Stimulated activated CD4-positive, alpha-beta T cell treated with anti-CD3 and anti-CD28 coated beads, Interleukin-12 subunit alpha, Interleukin-12 subunit beta, amount 100 ng/mL, for 24 hours (primary cell): ENCODE results near the gene HBA2.
"Not testable (repeated sequence)": the region's sequence is repeated elsewhere in the genome, so short reads cannot be mapped to it uniquely, and the experiment has no call there.

Experiments
- DNase-seq, 2 experiments: peaks; one replicate each; pipeline ENCODE4 v3.0.0-alpha.2; 2020; ENCODE audit warnings: low read depth in 2 of 2

The HBA2 gene

GRCh38 chr16:155031-155398 is 17.7 kb upstream of the HBA2 start:
- DNase-seq = no peak

DNA sequence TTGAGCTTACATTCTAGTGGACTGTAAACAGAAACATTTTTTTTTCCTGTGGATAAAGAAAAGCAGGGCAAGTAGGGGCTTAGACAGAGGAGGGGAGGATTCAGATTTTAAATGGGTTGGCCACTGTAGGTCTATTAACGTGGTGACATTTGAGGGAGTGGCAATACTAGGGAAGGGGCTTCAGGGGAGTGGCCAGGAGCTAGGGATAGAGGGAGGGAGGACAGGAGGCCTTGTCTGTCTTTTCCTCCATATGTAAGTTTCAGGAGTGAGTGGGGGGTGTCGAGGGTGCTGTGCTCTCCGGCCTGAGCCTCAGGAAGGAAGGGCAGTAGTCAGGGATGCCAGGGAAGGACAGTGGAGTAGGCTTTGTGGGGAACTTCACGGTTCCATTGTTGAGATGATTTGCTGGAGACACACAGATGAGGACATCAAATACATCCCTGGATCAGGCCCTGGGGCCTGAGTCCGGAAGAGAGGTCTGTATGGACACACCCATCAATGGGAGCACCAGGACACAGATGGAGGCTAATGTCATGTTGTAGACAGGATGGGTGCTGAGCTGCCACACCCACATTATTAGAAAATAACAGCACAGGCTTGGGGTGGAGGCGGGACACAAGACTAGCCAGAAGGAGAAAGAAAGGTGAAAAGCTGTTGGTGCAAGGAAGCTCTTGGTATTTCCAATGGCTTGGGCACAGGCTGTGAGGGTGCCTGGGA is 13.4 kb upstream of the HBA2 start:
- DNase-seq = no peak

DNA sequence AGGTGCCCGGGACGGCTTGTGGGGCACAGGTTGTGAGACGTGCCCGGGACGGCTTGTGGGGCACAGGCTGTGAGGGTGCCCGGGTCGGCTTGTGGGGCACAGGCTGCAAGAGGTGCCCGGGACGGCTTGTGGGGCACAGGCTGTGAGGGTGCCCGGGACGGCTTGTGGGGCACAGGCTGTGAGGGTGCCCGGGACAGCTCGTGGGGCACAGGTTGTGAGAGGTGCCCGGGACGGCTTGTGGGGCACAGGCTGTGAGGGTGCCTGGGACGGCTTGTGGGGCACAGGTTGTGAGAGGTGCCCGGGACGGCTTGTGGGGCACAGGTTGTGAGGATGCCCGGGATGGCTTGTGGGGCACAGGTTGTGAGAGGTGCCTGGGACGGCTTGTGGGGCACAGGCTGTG is 12.4 kb upstream of the HBA2 start:
- DNase-seq = not testable (repeated sequence)

DNA sequence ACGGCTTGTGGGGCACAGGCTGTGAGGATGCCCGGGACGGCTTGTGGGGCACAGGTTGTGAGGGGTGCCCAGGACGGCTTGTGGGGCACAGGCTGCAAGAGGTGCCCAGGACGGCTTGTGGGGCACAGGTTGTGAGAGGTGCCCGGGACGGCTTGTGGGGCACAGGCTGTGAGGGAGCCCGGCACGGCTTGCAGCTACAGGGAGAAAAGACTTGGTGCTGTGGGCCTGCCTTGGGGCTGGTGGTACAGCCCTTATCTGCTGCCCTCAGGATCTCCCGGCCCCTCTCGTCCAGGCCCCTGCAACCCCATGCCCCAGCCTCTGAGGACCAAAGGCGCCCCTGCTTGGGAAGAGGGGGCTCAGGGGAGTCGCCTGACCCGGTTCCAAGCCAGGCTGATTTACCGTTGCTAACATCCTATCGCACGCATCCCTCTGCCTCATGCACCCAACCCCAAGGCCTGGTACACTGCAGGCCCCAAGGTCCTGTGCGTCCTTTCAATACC is 11.9 kb upstream of the HBA2 start:
- no peak for DNase-seq

GRCh38 chr16:162271-162991 is 10.2 kb upstream of the HBA2 start:
- no peak for DNase-seq

DNA sequence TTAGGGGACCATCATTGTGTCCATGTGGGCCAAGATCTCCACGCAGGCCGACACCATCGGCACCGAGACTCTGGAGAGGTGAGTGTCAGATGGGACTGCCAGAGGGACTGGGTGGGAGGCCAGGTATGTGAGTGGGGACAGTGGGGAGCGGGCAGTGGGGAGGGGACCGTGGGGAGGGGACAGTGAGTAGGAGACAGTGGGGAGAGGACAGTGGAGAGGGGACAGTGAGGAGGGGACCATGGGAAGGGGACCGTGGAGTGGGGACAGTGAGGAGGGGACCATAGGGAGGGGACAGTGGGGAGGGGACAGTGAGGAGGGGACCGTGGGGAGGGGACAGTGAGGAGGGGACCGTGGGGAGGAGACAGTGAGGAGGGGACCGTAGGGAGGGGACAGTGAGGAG is 9.5 kb upstream of the HBA2 start:
- not testable (repeated sequence) for DNase-seq

- DNase-seq = not testable (repeated sequence)
Observed at GRCh38 chr16:163696-164095, 9.0 kb upstream of the HBA2 start.

GRCh38 chr16:164134-164823 is 8.4 kb upstream of the HBA2 start:
- DNase-seq = not testable (repeated sequence)

DNA sequence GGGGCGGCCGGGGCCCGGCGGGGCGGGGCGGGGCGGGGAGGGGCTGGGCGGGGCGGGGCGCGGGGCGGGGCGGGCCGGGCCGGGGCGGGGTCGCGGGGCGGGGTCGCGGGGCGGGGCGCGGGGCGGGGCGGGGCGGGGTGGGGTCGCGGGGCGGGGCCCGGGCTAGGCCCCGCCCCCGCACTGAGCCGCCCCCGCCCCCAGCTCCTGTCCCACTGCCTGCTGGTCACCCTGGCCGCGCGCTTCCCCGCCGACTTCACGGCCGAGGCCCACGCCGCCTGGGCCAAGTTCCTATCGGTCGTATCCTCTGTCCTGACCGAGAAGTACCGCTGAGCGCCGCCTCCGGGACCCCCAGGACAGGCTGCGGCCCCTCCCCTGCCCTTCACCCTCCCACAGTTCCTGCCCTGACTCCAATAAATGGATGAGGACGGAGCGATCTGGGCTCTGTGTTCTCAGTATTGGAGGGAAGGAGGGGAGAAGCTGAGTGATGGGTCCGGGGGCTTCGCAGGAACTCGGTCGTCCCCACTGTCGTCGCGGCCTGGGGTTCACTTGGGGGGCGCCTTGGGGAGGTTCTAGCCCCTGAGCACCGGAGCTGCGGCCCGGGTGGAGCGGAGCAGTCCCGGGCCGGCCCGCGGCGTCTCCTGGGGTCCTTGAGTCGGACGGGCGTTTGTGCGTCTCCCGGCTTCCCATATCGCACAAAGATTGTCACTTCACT is 7.7 kb upstream of the HBA2 start:
- DNase-seq = no peak

DNA sequence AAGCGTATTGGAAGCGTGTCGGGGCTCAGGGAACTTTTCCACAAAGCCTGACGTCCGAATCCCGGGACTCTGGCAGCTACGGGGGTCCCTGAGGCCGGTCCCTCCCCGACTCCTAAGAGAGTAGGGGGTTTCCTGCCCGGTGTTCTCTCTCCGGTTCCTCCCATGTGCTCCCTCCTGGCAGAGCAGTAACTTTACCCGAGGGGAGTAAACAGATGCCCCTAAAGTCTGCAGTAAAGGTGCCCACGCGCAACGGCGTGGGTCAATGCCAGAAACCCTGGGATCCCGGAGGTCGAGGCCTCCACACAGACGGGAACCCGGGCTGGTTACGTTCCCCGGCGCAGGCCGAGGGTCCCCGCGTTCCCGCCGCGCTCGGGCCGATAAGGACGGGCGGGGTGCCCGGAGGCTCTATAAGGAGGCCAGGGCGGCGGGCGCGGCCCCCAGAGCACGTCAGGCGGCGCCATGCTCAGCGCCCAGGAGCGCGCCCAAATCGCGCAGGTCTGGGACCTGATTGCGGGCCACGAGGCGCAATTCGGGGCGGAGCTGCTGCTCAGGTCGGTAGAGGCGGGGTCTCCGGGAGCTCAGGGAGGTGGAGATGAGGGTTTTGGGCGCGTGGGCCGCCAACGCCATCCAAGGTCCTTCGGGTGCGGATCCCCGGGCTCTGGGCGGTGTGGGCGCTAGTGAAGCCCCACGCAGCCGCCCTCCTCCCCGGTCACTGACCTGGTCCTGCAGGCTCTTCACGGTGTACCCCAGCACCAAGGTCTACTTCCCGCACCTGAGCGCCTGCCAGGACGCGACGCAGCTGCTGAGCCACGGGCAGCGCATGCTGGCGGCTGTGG is 6.9 kb upstream of the HBA2 start, which contains the start of gene HBM:
HBM (plus strand) TSS at position 440 of the 836 bp plus-strand sequence; CDS start at position 460, 20 bp downstream.
- no peak for DNase-seq

DNA sequence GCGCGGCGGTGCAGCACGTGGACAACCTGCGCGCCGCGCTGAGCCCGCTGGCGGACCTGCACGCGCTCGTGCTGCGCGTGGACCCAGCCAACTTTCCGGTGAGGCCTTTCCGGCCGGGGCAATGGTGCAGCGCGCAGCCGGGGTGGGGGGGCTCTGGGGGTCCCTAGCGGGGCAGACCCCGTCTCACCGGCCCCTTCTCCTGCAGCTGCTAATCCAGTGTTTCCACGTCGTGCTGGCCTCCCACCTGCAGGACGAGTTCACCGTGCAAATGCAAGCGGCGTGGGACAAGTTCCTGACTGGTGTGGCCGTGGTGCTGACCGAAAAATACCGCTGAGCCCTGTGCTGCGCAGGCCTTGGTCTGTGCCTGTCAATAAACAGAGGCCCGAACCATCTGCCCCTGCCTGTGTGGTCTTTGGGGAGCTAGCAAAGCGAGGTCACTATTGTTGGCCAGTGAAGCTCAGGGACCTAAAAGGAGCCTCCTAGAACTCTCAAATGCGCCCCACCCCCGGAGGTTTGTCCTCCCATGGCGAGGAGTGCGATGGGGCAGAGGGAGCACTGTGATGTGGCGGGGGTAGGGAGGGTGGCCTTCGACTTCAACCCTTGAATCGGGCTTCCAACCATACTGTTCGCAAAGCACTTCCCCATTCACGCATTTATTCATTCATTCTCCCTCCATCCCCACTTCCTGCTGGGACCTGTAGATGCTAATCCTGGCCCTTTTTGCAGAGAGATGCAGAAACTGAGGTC is 6.1 kb upstream of the HBA2 start:
- no peak for DNase-seq

GRCh38 chr16:167122-167690 is 5.5 kb upstream of the HBA2 start:
- DNase-seq = no peak

DNA sequence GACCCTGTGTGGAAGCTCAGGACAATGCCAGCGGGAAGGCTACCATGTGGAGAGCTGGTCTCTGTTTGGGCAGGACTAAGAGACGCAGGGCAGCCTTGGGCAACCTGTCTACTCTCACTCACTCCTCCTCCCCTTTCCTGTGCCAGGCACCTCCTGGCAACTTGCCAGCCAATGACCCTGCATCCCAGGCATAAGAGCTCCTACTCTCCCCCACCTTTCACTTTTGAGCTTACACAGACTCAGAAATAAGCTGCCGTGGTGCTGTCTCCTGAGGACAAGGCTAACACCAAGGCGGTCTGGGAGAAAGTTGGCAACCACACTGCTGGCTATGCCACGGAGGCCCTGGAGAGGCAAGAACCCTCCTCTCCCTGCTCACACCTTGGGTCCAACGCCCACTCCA is 4.3 kb upstream of the HBA2 start:
- DNase-seq = no peak

DNA sequence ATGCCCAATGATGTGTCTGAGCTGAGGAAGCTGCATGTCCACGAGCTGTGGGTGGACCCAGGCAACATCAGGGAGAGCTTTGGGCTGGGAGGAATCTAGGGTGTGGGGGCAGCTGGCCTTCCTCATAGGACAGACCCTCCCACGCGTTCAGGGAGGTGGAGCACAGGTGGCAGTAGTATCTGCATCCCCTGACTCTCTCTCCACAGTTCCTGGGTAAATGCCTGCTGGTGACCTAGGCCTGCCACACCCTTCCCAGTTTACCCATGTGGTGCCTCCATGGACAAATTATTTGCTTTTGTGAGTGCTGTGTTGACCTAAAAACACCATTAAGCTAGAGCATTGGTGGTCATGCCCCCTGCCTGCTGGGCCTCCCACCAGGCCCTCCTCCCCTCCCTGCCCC is 3.7 kb upstream of the HBA2 start:
- DNase-seq = no peak

DNA sequence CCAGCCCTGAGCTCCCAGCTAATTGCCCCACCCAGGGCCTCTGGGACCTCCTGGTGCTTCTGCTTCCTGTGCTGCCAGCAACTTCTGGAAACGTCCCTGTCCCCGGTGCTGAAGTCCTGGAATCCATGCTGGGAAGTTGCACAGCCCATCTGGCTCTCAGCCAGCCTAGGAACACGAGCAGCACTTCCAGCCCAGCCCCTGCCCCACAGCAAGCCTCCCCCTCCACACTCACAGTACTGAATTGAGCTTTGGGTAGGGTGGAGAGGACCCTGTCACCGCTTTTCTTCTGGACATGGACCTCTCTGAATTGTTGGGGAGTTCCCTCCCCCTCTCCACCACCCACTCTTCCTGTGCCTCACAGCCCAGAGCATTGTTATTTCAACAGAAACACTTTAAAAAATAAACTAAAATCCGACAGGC is 2.6 kb upstream of the HBA2 start:
- DNase-seq = not testable (repeated sequence)

DNA sequence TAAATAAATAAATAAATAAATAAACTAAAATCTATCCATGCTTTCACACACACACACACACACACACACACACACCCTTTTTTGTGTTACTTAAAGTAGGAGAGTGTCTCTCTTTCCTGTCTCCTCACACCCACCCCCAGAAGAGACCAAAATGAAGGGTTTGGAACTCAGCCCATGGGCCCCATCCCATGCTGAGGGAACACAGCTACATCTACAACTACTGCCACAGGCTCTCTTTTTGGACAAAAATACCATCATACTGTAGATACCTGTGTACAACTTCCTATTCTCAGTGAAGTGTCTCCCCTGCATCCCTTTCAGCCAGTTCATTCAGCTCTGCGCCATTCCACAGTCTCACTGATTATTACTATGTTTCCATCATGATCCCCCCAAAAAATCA is 1.9 kb upstream of the HBA2 start:
- DNase-seq = no peak

DNA sequence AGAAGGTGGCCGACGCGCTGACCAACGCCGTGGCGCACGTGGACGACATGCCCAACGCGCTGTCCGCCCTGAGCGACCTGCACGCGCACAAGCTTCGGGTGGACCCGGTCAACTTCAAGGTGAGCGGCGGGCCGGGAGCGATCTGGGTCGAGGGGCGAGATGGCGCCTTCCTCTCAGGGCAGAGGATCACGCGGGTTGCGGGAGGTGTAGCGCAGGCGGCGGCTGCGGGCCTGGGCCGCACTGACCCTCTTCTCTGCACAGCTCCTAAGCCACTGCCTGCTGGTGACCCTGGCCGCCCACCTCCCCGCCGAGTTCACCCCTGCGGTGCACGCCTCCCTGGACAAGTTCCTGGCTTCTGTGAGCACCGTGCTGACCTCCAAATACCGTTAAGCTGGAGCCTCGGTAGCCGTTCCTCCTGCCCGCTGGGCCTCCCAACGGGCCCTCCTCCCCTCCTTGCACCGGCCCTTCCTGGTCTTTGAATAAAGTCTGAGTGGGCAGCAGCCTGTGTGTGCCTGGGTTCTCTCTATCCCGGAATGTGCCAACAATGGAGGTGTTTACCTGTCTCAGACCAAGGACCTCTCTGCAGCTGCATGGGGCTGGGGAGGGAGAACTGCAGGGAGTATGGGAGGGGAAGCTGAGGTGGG is 657 bp downstream of the HBA2 start:
- DNase-seq = not testable (repeated sequence)

- DNase-seq = not testable (repeated sequence)
Observed at GRCh38 chr16:173928-174769, 1.5 kb downstream of the HBA2 start.
